ENCODE measurements around the gene NDUFS6. TPM values are rescaled to one million over a fixed set of nuclear protein-coding genes. Genes with fewer than 3 reads are reported as not detected.

The NDUFS6 gene
- total and polyA plus RNA-seq, 2 of the 4 experiments (the other 2 are of a cell fraction) = 10.4 to 69.0 TPM

- Histone ChIP-seq H2AFZ (replicated peaks; ENCODE audit: low read length, poor library complexity) (no peak overlapping the region), H4K8ac (ENCODE audit: low read depth in 2 of 2, low read length in 2 of 2) (no peak overlapping the region), H3K4me3 (ENCODE audit: insufficient read depth, low read depth, low read length) (no peak overlapping the region), H3K4ac (ENCODE audit: low read depth, low read length) (no peak overlapping the region), H2AK5ac (ENCODE audit: low read depth, low read length) (no peak overlapping the region), H3K9ac (ENCODE audit: low read depth, low read length) (no peak overlapping the region), H3K9me1 (ENCODE audit: insufficient read depth, low read length) (no peaks in the 10 kb centered on the region), H4K5ac (ENCODE audit: low read depth, low read length) (no peak overlapping the region), H3K56ac (ENCODE audit: extremely low read depth, insufficient read depth, low read length) (no peak overlapping the region), H3K27me3 (ENCODE audit: control insufficient read depth, insufficient read depth, low read length) (peaks cover 17% of the 10 kb centered on the region; the same call in 1 of the 2 replicates), H3K23ac (ENCODE audit: low read depth, low read length) (no peak overlapping the region), H3K14ac (replicated peaks; ENCODE audit: low read depth, low read length) (no peak overlapping the region), H2BK20ac (ENCODE audit: low read depth, low read length) (no peak overlapping the region), H3K79me1 (ENCODE audit: low read depth in 1 of 2, low read length in 2 of 2) (no peaks in the 10 kb centered on the region), H3K4me1 (ENCODE audit: control insufficient read depth, insufficient read depth, low read length) (no peaks in the 10 kb centered on the region), H2BK15ac (ENCODE audit: low read depth, low read length) (no peak overlapping the region), H3K27ac (ENCODE audit: insufficient read depth, low read length) (no peak overlapping the region), H3K18ac (ENCODE audit: low read depth, low read length) (no peak overlapping the region), H2BK120ac (ENCODE audit: low read depth, low read length) (no peak overlapping the region), H2BK5ac (ENCODE audit: low read depth, low read length, poor library complexity, severe bottlenecking) (no peak overlapping the region), H3K4me2 (ENCODE audit: low read depth, low read length) (no peak overlapping the region), H4K20me1 (ENCODE audit: insufficient read depth, low read length) (no peaks in the 10 kb centered on the region), H4K91ac (ENCODE audit: insufficient read depth, low read depth, low read length) (no peak overlapping the region), H3K9me3 (ENCODE audit: control insufficient read depth, insufficient read depth, low read length) (peaks cover 2% of the 10 kb centered on the region; the same call in 1 of the 2 replicates), H2AK9ac (replicated peaks; ENCODE audit: low read depth, low read length, poor library complexity) (no peak overlapping the region), H3K36me3 (ENCODE audit: control insufficient read depth, insufficient read depth, low read length) (no peaks in the 10 kb centered on the region)
- ATAC-seq (ENCODE audit: low read depth) = no peak
- no peak for DNase-seq
- 80% methylated on average over 5 of the region's 11 CpGs; no CpG with 5 or more reads in 1 of the 2 experiments for WGBS, 2 experiments (ENCODE audit: extremely low coverage in 2 of 2, insufficient read length in 1 of 2)
- POLR2A ChIA-PET (ENCODE audit: unreplicated experiment) = no interaction called here
- dilution Hi-C loops (cut with HindIII; ENCODE audit: low sequenced_read_pairs, unreplicated experiment) (no loop called here), intact Hi-C loops (cut with micrococcal nuclease) (no loop called here), in situ Hi-C loops (cut with MboI; ENCODE audit: low sequenced_read_pairs) (loop anchor here (5.0 kb wide), 1 partner anchor 286 kb away; no protein-coding TSS in a partner anchor)
- TF ChIP-seq MXI1 (IDR thresholded peaks at IDR 0.05; ENCODE audit: borderline replicate concordance, low read depth, low read length) (no peak), RAD21 (IDR thresholded peaks at IDR 0.05; ENCODE audit: low read length) (no peak), CHD1 (IDR thresholded peaks at IDR 0.05; ENCODE audit: low read depth, low read length) (no peak), SMC3 (IDR thresholded peaks at IDR 0.05; ENCODE audit: low read depth, low read length) (no peak), MAFK (IDR thresholded peaks at IDR 0.05; ENCODE audit: low read depth, low read length) (no peak), USF2 (IDR thresholded peaks at IDR 0.05; ENCODE audit: low read depth, low read length) (no peak), MAZ (IDR thresholded peaks at IDR 0.05; ENCODE audit: borderline replicate concordance, low read depth, low read length) (no peak), CTCF (conservative IDR thresholded peaks at IDR 0.05; ENCODE audit: low read depth, low read length) (no peak), CEBPB (IDR thresholded peaks at IDR 0.05; ENCODE audit: low read depth, low read length) (no peak), RCOR1 (IDR thresholded peaks at IDR 0.05; ENCODE audit: insufficient replicate concordance, low read length) (no peak), BHLHE40 (IDR thresholded peaks at IDR 0.05; ENCODE audit: low read depth, low read length) (no peak), ELK1 (IDR thresholded peaks at IDR 0.05; ENCODE audit: borderline replicate concordance, low read depth, low read length) (no peak), FOS (IDR thresholded peaks at IDR 0.05; ENCODE audit: low read depth, low read length) (no peak)
- no TSS peak for BruUV-seq (replicated peaks)
- CTCF ChIA-PET = no interaction called here
Measured at GRCh38 chr5:1756481-1756880, 44.7 kb upstream of the NDUFS6 start.

Measured in IMR-90 (cell line).